Middle frontal gyrus (tissue), 1 donor: Measurements from ENCODE around the gene SLC13A4.
"Not testable (repeated sequence)": the region's sequence is repeated elsewhere in the genome, so short reads cannot be mapped to it uniquely, and the experiment has no call there.

Experiments
- DNase-seq: peaks from one replicate; pipeline ENCODE4 v3.0.0-alpha.2; 2015; ENCODE audit warnings: low spot score; ENCODE audit errors: extremely low spot score

SLC13A4 gene

GRCh38 chr7:135697276-135698049 lies 30.5 kb downstream of the SLC13A4 start:
- no peak for DNase-seq

- no peak for DNase-seq
These were observed 34.4 kb downstream of the SLC13A4 start for GRCh38 chr7:135693558-135693957.

- not testable (repeated sequence) for DNase-seq
These were observed 35.4 kb downstream of the SLC13A4 start for GRCh38 chr7:135692606-135693005.

- no peak for DNase-seq
These were observed 35.9 kb downstream of the SLC13A4 start for GRCh38 chr7:135692055-135692454.

GRCh38 chr7:135690566-135690965 lies 37.4 kb downstream of the SLC13A4 start:
- no peak for DNase-seq

- no peak for DNase-seq
These were observed 40.5 kb downstream of the SLC13A4 start for GRCh38 chr7:135687466-135687865.

GRCh38 chr7:135685306-135686084 lies 42.5 kb downstream of the SLC13A4 start:
- DNase-seq: no peak

GRCh38 chr7:135684699-135685098 lies 43.3 kb downstream of the SLC13A4 start:
- DNase-seq: no peak

- no peak for DNase-seq
These were observed 43.9 kb downstream of the SLC13A4 start for GRCh38 chr7:135684136-135684535.

- no peak for DNase-seq
These were observed 44.4 kb downstream of the SLC13A4 start for GRCh38 chr7:135683609-135684008.

GRCh38 chr7:135682191-135682590 lies 45.8 kb downstream of the SLC13A4 start:
- no peak for DNase-seq

- DNase-seq: no peak
These were observed 46.2 kb downstream of the SLC13A4 start for GRCh38 chr7:135681762-135682161.

- DNase-seq: no peak
These were observed 49.1 kb downstream of the SLC13A4 start for GRCh38 chr7:135678612-135679575.

- DNase-seq: no peak
These were observed 54.7 kb downstream of the SLC13A4 start for GRCh38 chr7:135673360-135673706.

- DNase-seq: peak; percentile 49
These were observed 55.2 kb downstream of the SLC13A4 start for GRCh38 chr7:135672560-135673359.

- no peak for DNase-seq
These were observed 57.8 kb downstream of the SLC13A4 start for GRCh38 chr7:135670179-135670578.

GRCh38 chr7:135669774-135670173 lies 58.2 kb downstream of the SLC13A4 start:
- DNase-seq: no peak

GRCh38 chr7:135668852-135669395 lies 59.1 kb downstream of the SLC13A4 start:
- DNase-seq: not testable (repeated sequence)

- not testable (repeated sequence) for DNase-seq
These were observed 60.4 kb downstream of the SLC13A4 start for GRCh38 chr7:135667626-135668025.

- no peak for DNase-seq
These were observed 61.1 kb downstream of the SLC13A4 start for GRCh38 chr7:135666846-135667245.
